HG02981 (cell line): ENCODE measurements around the gene CLP1.
A peak's percentile ranks its signal among the peaks of the same experiment; 100 is the strongest.
"Not testable (repeated sequence)": the region's sequence is repeated elsewhere in the genome, so short reads cannot be mapped to it uniquely, and the experiment has no call there.

Source experiments
- ATAC-seq: cut with Tn5 transposase; IDR thresholded peaks from one replicate; pipeline ENCODE4 v1.9.1; 2021; ENCODE audit warnings: mild to moderate bottlenecking, moderate library complexity; ENCODE audit not compliant: unreplicated experiment

Gene CLP1

DNA sequence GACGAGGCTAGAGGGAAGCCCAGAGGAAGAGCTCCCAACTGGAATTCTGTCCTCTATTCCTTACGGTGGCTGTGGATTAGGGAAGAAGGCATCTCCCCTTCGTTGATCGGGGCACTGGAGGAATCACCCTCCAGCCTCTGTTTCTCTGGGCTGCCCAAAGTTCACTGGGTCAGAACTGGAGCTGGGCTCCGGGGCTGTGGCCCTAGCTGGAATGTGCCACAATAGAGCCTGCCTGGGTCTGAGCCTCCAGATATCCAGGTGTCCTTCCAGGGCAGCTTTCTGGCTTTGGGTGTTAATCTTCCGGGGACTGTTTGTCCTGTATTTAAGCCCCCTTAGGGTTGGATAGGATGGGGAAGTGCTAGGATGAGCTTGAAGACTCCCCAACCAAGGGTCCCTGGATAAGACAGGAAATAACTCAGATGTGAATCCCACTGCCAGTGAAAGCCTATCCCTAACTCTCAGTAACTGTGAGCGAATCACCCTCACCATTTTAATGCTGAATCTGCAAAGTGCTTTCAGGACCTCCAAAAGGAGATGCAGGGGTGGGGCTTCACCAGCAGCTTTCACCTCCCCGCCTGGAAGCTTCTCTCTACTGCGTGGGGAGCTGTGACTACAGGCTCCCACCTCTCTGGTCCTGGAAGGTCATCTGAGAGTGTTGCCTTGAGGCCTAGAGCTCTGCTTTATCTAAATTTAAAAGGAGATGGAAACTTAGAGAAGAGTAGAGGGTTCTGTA, 17.3 kb upstream of the CLP1 start:
- no peak for ATAC-seq

GRCh38 chr11:57641011-57641807, 16.4 kb upstream of the CLP1 start:
- peak; percentile 38 for ATAC-seq

DNA sequence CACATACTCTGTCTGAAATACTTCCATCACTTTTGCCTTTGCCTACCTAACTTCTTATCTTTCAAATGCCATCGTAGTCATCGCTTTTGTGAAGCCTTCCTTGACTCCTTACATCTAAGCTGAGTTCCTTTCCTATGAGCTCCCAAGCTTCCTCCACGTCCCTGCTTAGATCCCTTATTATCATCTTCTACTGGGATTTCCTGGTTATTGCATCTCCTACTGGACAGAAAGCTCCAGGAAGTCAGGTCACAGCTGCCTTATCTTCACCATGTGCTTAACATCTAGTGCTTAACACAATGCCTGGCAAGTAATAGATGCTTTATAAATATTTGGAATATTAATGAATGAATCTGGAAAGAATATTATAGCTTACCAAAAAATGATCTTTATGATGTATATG, 13.8 kb upstream of the CLP1 start:
- ATAC-seq = no peak

DNA sequence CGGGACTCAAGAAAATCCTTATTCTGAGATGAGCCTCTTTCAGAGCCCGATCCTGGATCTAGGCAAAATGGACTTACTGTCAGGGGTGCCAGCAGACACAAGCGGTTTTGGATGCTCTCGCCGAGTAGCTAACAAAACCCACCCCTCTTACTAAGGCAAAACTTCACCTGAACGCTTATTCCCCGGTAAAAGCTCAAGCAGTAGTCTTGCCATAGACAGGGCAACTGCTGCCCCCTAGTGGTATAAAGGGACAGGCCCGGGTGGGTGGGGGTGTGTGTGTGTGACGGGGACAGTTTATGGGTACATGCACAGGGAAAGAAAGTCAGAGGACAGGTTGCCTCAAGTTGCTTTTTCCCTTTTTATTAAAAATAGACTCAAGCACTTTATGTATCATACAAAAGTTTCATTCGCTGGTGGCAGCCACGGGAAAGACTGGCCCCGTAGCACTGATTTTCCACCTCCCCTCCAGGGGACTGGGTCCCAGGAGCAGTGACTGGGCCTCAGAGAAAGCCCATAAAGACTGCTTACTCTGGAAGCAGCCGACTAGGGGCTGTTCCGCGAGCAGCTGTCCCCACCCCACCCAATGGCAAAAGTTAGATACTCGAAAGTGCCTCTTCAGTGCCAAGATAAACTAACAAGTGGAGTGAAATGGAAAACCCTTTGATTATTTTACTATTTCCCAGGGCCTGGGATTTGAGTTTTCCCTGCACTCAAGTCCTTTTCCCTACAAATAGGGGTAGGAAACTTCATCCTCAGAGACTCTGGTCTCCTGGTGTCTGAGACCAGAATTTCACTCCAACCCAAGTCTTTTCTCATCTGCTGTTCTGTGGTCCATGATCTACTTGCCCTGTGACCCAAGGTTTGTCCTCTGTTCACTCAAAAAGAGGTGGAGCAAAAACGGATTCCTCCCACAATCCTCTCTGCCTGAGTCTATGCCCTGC, 12.5 kb upstream of the CLP1 start:
- ATAC-seq = peak; percentile 56

DNA sequence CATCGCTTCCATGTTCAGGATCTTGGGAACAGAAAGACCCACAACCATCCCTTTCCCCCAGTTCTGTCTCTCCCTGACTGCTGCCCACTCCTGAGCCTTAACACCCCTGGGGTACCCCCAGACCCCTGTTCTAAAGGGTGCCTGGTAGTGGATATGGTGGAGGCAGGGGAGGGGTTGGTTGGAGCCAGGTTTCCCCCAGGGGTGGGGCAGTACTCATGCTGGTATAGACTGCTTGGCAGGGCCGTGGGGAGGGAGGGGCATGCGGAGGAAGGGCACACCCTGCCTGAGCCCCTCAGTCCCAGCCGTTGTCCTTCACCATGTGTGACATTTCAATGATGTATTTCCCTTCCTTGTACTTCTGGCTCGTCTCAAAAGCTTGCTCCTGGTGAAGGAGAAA, 11.9 kb upstream of the CLP1 start:
- no peak for ATAC-seq

- no peak for ATAC-seq
Measured at GRCh38 chr11:57646194-57646798, 11.3 kb upstream of the CLP1 start.

- no peak for ATAC-seq
Measured at GRCh38 chr11:57646799-57647303, 10.7 kb upstream of the CLP1 start.

GRCh38 chr11:57647372-57647771, 10.2 kb upstream of the CLP1 start:
- ATAC-seq = no peak

DNA sequence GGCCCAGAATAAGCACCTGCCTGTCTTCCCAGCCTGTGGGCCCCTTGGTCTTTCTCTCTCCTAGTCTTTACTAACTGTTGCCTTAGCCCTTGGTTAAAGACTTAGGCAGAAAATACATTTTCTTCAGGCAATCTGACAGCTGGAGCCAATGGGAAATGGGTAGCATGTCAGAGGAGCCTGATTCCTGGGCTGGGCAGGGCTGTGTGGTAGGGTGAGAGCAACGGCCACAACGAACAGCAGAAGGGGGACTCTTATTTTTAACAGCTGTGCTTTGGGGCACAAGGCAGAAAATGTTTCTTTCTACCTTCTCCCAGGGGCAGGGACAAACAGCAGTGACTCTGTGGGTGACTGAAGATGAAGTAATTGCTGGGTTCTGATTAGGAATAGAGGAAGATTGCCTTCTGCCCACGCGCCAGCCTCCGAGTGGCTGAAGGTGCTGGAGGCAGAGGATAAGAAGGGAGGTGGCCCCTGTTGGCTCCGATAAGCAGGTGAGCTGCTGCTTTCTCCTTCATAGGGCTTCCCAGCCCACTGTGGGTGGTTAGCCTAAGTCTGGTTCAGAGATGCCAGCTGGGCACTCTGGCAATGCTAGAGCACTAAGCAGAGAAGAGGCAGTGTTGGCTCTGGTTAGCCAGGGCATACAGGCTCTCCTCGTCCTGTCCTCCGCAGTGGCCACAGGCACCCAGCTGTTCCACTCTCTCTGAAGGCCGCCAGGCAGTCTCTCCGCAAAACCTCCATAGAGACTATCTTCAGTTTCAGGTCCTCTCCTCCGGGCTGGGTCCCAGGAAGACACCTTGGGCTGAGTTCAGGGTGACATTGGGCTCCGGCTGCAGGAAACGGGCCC, 9.4 kb upstream of the CLP1 start:
- ATAC-seq = no peak

DNA sequence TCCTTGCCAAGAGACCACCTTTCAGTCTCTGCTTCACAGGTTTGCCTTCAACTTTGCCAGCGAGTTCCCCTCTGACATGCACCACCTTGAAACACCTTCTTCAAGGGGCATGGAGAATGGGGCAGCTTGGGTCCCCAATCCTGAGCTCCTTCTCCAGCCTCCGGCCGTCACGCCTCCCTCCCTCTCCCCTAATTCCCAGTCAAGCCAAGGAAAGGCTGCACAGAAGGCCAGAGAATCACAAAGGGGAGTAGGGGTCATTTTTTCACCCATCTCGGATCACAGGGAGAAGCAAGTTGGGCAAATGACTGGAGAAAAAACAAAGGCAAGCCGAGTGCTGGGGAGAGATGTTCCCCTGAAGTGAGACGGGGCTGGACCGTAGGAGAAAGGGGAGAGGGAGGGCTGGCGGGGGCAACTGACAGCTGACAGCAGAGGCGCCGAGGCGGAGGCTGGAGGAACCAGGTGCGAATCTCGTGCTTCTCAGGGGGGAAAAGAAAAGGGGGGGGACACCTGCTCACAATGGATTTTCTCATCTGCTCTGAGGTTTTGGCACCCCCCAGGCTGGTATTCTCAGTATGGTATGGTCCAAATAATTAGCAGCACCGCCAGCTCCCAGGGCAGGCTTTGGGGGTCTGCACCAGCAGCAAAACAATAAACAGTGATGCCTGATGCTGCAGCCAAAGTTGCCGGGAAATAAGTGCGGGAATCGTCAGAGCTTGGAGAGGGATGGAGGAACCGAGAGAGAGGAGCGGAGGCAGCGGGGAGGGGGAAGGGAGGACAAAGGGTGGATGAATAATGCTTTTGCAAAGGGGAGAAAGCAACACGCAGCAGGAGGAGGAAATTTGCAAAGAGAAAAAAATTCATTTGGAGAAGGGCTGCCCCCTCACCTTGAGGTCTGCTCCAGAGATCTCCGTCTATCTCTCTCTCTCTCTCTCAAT, 8.5 kb upstream of the CLP1 start:
- no peak for ATAC-seq

DNA sequence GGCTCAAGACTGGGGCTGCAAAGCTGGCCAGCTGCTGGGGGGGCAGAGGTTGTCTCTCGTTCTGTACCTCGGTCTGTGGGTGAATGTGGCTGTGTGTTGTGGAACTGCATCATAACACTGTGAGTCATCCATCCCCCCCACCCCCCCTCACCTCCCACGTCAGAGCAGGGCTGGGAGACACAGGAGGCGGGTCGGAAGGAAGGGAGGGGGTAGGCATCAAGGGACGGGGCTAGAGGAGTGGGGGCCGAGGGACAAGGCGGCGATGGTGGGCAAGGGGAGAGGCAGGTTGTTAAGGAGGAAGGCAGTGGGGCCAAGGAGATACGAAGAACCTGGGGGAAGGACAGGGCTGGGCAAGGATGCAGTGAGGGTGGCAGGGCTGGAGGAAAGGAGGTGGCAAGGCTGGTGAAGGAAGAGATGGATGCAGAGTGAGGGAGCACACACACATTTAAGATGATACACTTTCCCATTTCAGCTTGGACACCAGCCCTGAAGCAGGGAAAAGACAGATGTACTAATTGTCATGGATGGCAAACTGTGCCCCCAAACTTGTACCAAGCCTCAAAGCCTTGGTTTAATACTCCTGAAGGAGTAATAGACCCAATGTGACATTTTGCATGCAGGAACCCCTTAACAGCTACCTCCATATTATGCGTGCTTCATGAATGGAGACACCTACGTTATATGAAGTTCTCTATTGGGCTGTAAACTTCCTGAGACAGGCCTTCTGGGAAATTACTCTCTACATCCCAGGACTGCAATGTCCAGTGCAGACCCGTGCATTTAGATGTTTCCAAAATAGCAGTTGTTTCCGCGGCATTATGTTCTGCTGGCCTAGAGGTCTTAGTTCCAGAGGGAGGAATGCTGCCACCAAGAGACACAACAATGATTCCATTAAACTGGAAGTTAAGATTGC, 7.5 kb upstream of the CLP1 start, which contains the start of gene YPEL4:
Gene YPEL4, minus strand, starts transcription at position 87 of the 913 bp plus-strand sequence. CDS start 2,805 bp downstream, outside the sequence.
- no peak for ATAC-seq

- ATAC-seq = no peak
Measured at GRCh38 chr11:57650739-57651090, 6.8 kb upstream of the CLP1 start.

DNA sequence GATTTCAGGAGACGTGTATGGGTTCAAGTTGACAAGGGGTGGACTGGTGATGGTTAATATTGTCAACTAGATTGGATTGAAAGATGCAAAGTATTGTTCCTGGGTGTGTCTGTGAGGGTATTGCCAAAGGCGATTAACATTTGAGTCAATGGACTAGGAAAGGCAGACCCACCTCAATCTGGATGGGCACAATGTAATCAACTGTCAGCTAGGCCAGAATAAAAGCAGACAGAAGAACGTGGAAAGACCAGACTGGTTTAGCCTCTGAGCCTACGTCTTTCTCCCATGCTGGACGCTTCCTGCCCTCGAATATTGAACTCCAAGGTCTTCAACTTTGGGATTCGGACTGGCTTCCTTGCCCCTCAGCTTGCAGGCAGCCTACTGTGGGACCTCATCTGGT, 6.2 kb upstream of the CLP1 start:
- no peak for ATAC-seq

DNA sequence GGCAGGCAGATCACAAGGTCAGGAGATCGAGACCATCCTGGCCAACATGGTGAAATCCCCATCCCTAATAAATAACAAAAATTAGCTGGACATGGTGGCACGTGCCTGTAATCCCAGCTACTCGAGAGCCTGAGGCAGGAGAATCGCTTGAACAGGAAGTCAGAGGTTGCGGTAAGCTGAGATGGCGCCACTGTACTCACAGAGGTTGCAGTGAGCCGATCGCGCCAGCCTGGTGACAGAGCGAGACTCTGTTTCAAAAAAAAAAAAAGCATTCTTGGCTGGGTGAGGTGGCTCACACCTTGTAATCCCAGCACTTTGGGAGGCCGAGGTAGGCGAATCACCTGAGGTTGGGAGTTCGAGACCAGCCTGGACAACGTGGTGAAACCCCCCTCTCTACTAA, 5.3 kb upstream of the CLP1 start:
- ATAC-seq = not testable (repeated sequence)

DNA sequence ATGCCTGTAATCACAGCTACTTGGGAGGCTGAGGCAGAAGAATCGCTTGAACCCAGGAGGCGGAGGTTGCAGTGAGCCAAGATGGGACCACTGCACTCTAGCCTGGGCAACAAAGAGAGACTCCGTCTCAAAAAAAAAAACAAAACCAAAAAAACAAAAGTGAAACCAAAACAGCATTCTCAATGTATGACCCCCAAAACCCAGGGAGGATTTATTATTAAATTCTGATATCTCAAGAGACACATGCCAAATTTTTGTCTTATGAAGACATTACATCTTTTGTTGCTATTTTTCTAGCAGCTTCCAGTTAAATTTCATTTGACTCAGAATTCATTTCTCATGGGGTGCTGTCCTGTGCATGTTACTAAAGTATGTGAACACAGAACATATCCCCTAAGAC, 4.9 kb upstream of the CLP1 start:
- ATAC-seq = no peak

DNA sequence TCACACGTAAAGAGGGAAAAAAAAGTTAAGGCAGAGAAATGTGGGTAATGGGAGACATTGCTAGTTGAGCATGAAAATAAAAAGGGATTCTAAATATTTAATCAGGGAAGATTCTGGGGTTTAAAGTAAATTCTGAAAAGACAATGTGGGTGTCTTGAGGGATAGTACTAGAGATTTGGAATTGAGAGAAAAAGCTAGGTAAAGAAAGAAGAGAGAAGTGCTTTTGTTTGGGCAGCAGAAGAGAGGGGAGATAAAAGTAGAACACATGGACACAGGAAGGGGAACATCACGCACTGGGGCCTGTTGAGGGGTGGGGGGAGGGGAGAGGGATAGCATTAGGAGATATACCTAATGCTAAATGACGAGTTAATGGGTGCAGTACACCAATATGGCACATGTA, 4.4 kb upstream of the CLP1 start:
- ATAC-seq = no peak

GRCh38 chr11:57656885-57657193, 723 bp upstream of the CLP1 start:
- no peak for ATAC-seq

GRCh38 chr11:57658023-57658361, 430 bp downstream of the CLP1 start:
- ATAC-seq = no peak
